Activated CD4-positive, alpha-beta T cell treated with anti-CD3 and anti-CD28 coated beads, Interleukin-10, Interleukin-2, amounts not matched to agents 100 ng/mL and 50 ng/mL, durations not matched to agents 16 hours and 8 hours (primary cell): ENCODE measurements around the gene KCNQ2.
A peak's percentile ranks its signal among the peaks of the same experiment; 100 is the strongest.

Experiments used
- DNase-seq: peaks from one replicate; pipeline ENCODE4 v3.0.0-alpha.2; 2020

Gene KCNQ2

DNA sequence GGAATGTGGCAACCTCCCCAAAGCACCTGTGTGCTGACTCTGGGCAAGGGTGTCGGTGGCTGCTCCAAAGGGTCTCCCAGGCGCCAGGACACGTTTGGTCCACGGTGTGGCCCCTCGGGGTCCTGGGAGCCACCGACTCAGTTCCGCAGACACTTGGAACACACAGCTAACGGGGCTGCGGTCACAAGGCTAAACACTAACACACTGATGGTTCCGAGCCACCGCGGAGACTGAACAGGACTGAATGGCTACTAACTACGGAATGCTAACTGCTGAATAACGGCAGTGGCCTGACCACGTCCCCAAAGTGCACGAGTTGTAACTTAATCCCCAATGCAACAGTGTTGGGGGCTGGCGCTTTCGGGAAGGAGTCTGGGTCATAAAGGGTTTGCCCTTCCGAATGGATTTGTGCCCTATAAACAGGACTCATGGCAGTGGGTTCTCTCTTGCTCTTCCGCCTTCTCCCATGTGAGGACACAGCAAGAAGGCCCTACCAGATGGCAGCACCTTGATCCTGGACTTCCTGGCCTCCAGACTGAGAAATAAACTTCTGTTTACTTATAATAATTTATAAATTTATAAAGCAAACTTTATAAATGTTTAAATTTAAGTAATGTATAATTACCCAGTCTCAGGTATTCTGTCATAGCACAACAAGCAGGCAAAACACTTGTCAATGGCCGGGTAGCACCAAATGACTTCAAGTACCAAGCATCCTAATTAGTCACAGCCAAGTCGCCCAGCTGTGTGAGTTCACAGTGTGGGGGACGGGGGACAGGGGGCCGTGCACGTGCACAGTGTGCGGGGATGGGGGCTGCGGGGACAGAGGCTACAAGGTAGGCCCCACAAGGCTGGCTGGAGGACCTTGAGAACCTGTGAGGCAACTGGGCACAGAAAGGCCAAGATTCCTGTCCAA lies 28.7 kb upstream of the KCNQ2 start:
- DNase-seq, result no peak

DNA sequence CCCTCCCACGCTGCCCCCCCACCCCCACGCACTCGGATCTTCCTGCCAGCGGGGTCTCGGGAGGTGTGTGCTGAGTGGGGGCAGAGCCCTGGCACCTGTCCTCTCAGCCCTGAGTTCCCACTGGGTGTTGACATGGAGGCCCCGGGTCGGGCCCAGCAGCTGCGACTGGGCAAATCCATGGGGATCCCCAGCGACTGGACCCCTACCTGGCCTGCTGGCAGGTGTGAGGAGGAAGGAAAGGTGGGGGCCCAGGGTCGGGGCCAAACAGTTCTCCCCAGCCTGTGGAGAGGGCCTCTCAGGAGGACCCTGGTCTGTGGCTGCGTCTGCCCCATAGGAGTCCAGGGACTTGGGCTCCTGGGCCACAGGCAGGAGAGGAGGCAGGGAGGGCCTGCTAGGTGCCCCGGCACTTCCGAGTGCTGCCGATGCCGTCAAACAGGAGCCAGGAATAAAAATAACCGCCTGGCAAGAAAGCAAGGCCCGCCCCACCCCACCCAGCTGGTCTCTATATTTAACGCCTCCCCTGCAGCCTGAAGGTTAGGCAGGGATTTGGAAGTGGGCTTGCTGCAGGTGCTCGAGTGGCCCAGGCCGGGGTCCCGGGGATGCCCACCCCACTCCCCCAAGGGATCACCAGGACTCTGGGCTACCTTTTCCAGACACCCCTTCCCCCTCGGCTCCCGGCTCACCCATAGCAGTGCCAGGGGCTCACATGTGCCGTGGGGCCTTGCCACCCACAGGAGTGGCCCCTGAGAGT lies 27.9 kb upstream of the KCNQ2 start:
- no peak for DNase-seq

- DNase-seq, result no peak
These were observed 27.0 kb upstream of the KCNQ2 start for GRCh38 chr20:63499338-63499969.

DNA sequence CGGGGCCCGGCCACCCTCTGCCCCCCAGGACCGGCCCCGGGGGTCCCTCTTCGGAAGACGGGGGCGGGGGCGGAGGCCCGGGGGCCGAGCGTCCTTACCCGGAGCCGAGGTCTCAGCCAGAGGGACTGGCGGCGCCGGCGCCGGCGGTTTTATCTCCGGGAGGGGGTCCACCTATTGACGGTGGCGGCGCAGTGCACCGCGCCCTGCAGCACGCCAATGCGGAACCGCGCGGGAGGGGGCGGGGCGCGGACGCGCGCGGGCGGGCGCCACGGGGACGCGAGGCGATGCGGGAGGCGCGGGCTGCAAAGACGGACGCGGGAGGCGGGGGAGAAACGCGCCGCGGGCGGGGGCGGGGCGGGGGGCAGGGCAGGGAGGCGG lies 26.5 kb upstream of the KCNQ2 start, which contains the start of gene EEF1A2:
EEF1A2 (minus strand) TSS at position 124 of the 378 bp plus-strand sequence. CDS start 1,320 bp downstream, outside the sequence.
- DNase-seq, result peak; percentile 18

DNA sequence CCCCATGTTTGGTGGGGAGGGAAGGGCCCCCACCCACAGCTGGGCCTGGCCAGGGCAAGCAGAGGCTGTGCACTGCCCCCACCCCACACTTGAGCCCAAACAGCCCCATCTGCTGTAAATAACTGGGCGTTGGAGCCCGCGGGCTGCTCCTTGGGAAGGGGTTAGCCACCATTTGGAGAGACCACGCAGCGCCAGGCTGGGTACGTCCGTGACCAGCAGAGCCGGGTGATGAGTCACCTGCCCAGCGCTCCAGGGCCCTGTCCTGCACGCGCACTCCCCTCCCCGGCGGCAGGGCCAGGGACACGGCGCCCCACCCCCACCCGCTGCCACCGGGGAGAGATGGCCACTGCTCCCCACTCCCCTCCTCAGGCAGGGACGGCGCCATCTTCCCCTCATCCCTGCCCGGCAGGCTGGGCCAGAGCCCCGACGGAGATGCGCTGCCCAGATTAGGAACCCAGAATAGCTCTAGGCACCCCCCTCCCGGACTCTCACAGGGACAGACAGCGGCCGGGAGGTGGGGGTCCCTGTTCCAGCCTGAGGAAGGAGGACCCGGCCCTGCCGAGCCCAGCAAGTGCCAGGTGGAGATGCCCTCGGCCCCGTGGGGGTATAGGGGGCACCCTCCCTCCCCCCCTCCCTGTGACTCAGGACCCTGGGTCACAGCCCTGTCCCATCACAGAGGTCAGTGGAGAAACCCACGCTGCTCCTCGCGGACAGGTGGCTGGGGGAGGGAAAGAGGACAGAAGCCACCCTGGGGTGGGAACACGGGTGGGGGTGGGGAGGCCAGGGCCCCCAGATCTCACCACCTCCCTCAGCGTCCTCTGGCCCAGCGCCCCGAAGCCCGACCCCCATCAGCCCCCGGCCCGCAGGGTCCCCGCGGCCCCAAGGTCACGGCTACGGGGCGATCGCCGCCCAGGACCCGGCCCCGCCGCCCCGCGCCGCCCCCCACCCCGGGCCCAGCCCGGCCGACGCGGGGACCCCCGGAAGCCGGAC lies 25.8 kb upstream of the KCNQ2 start:
- no peak for DNase-seq

DNA sequence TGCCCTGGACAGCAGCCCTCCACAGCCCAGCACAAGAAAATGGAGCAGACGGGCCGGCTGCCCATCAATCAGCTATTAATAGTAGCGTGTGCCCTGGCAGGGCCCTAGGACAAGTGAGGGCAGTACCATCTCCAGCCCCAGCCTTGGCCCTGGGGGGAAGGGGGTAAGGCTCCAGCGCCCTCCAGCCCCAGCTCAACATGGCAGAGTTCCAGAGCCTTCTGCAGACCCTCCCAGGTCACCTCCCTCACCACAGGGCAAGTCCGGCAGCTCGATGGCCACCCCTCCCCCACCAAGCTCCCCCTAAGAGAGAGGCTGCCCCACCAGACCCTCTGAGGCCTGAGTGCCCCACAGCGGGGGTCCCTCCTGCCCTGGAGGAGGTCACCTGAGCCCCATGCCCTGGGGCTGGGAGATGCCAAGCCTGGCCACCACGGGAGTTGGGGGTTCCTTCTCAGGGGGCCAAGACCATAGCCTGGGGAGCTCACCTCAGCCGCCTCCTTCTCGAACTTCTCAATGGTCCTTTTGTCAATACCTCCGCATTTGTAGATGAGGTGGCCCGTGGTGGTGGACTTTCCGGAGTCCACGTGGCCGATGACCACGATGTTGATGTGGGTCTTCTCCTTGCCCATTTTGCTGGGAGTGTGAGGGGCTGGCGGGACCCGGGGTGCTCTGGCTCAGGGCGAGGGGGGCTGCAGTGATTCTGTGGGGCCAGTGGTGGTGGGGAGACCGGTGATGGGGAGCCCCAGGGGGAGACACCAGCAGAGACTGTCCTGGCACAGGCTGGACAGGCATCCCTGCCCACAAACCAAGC lies 24.9 kb upstream of the KCNQ2 start:
- no peak for DNase-seq

GRCh38 chr20:63496596-63497120 lies 24.2 kb upstream of the KCNQ2 start:
- DNase-seq, result no peak

DNA sequence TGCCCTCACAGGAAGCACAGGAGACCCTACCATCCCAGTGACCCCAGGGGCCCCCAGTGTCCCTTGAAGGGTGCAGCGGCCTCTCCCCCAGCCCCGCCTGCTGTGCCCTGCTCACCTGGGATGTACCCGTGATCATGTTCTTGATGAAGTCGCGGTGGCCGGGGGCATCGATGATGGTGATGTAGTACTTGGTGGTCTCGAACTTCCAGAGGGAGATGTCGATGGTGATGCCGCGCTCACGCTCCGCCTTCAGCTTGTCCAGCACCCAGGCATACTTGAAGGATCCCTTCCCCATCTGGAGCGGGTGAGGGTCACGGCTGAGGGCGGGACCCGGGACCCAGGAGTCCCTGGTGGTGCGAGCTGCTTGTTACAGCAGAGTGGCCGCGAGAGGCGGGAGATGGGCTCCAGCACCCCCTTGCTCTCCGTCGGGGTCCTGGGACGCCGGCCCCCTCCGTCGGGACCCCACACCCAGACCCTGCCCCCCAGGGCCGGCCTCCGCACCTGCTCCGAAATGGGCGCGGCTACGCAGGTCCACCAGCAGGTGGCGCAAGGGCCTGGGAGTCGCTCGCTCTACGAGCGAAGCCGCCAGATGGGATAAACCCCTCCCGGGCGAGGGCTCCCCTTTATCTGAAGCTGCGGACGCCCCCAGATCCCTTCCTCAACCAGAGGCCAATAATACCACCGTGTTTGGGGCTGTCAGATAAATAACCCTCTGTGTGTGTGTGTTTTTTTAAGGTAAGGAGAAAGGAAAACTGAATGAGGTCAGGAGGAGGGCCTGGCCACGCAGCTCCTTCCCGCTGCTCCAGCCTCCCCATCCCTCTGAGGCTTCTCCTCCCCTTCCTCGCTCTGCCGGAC lies 23.5 kb upstream of the KCNQ2 start:
- peak; percentile 74 for DNase-seq

DNA sequence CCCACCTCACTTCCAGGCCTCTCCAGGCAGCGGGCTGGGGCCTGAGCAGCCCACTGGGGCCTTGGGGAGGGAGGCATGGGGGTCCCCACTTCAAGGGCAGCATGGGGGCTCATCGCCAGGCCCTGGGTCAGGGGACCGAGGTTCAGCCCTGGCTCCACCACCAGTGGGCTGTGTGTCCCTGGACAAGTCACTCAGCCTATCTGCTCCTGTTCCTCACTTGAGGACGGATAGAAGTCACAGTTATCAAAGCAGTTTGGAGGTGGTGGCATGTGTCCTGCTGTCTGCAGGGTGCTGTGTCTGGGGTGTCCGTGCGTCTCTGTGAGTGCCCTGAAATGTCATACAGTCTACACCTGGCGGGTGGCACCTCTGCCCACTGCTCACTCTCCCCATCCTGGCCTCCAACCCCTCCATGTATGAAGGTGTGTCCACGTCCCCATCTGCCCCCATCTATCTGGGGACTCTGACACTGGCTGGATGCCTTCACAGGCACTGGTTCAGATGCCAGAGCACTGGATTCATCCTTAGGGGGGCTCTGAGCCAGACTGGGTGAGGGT lies 22.8 kb upstream of the KCNQ2 start:
- no peak for DNase-seq

DNA sequence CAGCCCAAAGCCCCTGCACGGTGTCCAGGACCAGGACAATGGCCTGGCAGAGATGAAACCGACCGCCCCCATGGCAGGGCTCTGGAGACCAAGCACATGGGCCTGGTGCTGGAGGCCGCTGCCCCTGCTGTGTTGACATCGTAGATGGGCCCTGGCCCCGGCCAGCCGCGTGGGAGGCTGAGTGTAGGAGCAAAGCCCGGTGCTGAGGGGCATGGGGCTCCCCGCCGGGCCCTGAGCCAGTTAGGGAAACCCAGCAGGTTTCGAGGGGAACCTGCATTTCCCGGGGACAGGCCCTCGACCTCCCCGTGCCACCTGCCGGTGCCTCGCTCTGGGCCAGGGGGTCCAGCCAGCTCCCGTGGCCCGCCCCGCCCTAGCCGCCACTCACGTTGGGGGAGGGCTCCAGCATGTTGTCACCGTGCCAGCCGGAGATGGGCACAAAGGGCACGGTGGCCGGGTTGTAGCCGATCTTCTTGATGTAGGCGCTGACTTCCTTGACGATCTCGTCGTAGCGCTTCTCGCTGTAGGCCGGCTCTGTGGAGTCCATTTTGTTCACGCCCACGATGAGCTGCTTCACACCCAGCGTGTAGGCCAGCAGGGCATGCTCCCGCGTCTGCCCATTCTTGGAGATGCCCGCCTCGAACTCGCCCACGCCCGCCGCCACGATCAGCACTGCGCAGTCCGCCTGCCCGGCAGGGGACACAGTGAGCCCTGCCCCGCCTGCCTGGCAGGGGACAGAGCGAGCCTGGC lies 22.1 kb upstream of the KCNQ2 start:
- no peak for DNase-seq

GRCh38 chr20:63494084-63494419 lies 21.6 kb upstream of the KCNQ2 start:
- DNase-seq, result no peak

- DNase-seq, result no peak
These were observed 21.1 kb upstream of the KCNQ2 start for GRCh38 chr20:63493563-63494020.

DNA sequence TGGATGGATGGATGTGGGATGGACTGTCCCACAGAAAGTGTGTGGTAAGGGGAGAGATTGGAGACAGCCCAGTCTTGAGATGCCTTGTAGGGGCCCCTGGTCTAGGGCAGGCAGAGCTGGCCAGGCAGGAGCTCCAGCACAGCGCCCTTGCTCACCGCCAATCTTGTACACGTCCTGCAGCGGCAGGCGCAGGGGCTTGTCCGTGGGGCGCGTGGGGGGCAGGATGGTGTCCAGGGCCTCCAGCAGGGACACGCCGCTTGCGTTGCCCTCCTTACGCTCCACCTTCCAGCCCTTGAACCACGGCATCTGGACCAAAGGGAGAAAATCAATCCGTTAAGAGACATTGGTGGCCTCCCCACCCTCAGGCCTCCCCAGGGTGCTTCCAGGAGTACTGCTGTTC lies 20.5 kb upstream of the KCNQ2 start:
- no peak for DNase-seq

GRCh38 chr20:63492518-63492917 lies 20.1 kb upstream of the KCNQ2 start:
- DNase-seq, result no peak

GRCh38 chr20:63491635-63492230 lies 19.3 kb upstream of the KCNQ2 start:
- DNase-seq, result no peak

GRCh38 chr20:63491078-63491477 lies 18.6 kb upstream of the KCNQ2 start:
- DNase-seq, result no peak

- DNase-seq, result no peak
These were observed 18.0 kb upstream of the KCNQ2 start for GRCh38 chr20:63490416-63490815.
